NCI-H146 treated with DMSO at 0.1 percent for 48 hours (cell line): Measurements from ENCODE around the gene THADA.

Source experiments
- DNase-seq: peaks from one replicate; lab custom pipeline; 2025; ENCODE audit not compliant: unreplicated experiment; lab: John Stamatoyannopoulos, UW

Gene THADA

DNA sequence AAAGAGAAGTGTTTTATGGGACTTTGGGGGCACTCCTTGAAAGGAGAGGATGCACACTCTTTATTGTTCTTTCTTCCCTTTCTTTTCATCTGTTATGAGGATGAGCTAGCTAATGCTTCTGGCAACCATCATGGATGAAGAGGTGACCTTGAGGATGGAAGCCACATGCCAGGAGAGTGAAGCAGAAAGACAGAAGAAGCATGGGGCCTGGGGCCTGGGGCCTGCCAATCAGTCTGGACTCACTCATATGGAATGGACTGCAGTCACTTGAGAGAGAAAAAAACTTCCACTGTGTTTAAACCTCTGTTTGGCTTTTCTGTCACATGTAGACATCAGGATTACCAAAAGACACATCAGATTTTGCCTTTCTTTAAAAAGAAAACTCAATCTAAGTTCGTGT lies 333.6 kb downstream of the THADA start:
- no peak for DNase-seq

DNA sequence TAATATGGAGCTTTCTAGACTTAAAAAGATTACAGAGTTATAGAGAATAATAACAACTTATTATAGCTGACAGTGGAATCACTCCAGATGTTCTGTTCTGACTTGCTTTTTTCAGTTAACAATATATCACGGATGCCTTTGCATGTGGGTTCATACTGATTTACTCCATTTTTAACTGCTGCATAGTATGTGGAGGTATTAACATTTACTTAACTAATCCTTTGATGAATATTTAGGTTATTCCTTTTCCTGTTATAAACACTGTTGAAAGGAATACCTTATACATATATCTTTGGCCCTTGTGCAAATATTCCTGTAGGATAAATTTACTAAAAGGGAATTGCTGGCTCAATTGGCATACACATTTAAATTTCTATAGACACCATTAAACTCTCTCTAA lies 336.3 kb downstream of the THADA start:
- DNase-seq, result no peak

DNA sequence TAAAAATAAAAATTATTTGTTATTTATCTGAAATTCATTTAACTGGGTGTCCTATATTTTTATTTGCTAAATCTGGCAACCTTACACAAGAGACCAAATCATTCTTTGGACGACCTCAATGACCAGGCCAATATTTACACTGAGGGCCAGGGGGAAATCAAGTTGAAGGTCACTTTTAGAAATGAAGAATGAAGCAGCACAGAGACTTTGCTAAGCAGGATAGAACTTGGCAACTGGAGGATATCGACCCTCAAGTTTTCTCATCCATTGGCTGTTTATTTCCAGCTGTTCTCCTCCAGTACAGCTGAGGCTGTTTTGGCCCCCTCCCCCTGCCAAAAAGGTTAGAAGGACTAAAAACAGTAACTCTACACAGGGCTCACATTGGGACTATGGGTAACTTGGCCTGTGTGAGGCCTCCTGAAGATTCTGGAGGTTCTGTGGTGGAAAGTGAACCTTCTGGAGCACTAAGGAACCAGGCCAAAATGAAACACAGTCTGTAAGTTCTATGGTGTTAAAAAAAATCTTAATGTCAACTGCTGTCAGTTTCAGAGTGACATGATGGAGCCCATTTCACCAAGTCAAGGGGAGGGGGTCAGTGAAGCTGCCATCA lies 337.2 kb downstream of the THADA start:
- no peak for DNase-seq

DNA sequence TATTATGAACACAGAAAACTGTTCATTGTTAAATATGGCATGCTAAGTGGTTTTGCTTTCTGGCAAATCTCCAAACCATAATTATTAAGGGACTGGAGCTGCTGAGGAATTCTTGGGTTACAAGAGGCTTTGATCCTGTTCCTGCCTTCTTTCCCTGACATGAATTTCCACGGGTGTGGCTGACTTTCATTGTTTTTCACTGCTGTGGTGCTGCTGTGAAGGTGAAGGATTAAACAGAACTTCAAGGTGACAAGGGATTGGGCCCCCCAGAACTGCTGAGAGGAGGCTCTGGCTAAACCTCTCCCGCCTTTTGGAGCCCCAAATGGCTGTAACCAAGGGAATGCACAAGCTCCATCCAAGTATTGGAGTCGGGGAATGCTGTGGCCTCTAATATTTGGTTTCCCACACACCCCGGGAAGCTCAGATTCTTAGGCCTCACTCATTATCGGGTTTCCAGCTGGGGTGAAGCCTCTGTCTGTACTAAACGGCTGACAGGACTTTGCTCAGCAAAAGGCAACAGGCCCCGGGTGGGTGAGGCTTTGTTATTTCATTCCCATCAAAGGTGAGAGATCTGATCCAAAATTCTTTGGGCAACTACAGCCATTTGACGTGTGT lies 340.4 kb downstream of the THADA start:
- DNase-seq, result peak; percentile 33

DNA sequence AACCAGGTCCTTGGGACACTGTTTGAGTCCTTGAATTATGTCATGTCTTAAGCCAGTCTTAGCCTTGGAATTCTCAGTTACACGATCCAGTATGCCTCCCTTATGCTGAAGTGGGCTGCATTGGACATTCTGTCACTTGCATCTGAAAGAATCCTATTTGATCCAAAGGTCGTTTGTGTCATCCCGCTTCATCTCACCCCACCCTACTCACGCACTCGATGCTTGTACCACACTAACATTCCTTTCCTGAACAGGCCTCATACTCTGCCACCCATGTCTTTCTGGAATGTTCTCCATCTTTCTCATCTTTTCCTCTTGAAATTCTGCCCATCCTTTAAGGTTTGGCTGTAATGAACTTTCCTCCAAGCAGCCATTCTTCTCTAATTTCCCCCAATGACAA lies 341.5 kb downstream of the THADA start:
- DNase-seq, result no peak

DNA sequence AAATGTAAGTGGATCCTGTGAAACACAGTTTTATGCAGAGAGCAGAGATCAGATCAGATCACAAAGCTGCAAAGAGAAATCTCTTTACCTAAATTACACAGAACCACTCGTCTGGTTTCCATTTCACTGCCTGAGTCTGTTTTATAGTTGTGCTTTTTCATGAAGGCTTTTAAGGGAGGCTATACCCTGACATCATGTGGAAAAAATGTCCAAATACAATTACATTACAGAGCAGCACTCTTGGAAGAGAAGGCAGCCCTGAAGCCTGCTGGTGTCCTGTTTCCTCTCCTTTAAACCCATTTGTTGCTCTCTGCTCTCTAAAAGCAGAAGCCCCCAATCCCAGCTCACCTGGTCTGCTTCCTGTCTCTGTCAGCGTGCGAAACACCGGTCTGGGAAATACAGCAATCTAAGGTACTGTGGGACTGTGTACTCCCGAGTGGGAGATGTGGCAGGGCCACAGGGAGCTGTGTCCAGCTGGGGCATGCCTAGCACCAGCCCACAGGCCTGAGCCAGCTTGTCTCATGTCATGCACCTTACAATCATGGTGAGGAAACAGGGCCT lies 344.6 kb downstream of the THADA start:
- no peak for DNase-seq

DNA sequence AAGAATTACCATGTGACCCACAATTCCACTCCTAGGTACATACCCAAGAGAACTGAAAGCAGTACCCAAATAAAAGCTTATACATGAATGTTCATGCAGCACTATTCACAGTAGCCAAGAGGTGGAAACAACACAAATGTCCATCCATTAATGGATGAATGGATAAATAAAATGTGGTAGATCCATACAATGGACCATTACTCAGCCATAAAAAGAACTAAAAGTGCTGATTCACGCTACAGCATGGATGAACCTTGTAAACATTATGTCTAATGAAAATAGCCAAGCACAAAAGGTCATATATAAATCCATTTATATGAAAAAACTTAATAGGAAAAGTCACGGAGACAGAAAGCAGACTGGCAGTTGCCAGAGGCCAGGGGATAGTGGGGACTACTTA lies 345.8 kb downstream of the THADA start:
- DNase-seq, result no peak

DNA sequence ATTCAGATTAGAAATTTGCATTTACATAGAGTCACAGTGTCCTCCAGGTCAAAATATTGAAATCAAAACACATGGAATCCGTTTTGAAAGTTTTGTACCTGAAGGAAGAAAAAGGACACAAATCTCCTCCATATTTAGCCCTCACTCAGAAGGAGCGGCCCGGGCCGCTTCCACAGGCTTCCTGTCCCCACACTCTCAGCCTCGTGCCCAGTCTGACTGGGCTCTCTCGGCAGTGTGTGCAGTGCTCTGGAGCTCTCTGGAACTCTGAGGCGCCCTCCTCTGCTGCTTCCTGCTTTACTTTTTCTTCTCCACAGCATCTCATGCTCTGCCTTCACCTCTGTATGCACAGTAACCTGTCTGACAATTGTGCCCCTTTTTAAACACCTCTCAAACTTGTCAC lies 347.2 kb downstream of the THADA start:
- DNase-seq, result no peak

DNA sequence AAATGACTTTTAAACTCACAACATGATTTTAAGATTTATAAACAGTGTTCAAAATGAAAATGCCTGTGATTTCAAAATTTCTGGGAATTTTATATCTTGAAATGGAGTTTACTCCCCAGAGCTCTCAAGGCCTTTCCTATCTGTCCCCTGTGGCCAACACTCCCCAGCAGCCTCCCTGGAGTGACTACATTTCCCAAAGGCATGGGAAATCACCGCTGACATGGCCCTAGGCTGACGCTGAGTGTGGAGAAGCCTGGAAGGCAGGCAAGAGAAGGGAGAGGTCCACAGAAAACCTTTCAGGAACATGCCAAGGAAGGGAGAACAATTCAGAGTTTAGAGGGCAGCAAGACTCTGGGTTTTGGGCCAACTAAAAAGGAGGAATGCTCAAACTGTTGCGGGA lies 349.2 kb downstream of the THADA start:
- DNase-seq, result no peak

DNA sequence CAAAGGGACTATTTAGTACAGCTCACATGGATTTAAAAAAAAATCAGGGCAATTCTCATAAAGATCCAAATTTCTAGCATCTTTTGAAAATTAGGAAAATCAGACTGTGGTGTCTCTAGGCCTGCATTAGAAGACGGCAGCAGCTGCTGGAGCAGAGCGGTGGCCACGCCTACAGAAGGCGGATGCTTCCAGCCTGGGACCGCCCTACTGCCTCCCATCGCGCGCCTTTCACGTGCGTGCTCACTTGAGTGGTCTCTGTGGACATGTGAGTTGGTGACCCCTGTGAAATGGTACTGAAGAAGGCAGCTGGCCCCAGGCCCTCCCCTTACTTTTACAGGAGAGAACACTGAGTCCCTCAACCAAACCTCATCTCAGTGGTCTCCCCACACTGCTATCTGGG lies 354.3 kb downstream of the THADA start:
- DNase-seq, result no peak

DNA sequence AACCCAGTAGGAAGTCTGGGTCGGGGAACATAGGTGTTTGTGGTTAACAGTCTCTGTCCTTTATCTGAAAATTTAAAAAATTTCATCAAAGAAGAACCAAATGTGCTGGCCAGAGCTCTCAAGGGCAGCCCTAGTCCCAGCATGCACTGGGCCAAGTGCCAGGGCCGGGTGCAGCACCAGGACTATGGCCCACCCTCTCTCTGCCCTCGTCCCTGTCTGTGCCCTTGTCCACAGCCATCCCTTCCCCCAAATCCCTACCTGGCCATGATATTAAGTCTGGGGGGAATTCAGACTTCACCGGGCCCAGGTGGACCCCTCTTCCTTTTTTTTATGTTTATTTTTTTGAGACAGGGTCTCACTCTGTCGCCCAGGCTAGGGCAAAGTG lies 355.1 kb downstream of the THADA start:
- DNase-seq, result no peak

DNA sequence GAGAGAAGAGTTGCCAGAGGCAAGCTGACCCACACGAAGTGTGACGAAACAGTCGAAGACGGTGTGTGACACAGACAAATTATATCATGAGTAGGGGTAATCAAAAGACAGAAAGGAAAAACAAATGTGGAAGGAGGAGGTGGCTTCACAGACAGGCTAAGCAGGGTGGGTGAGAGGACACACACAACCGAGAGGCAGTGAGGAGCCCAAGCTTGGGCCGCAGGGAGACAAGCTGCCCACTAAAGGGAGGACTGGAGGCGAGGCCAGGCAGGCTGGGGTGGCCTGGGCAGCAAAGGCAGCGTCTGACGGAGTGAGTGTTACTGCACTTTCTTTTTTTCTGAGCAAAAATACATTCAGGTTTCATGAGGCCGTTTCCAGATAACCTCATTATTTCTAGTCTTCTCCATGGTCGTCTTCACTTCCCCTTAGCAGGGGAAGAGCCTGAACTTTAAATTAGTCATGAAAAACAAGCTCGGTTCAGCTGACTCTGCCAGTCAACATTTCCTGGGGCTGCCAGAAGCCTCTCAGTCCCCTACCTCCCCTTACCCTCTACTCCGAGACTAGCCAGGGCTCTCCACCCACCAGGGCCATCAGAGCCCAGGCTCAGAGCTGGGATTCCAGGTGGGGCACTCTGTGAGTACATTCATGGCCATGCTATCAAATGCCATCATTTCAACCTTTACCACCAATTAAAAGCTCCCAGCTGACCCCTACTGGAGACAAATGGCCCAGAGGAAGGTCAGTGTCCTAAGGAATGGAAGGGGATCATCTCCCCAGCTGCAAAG lies 355.7 kb downstream of the THADA start:
- no peak for DNase-seq

DNA sequence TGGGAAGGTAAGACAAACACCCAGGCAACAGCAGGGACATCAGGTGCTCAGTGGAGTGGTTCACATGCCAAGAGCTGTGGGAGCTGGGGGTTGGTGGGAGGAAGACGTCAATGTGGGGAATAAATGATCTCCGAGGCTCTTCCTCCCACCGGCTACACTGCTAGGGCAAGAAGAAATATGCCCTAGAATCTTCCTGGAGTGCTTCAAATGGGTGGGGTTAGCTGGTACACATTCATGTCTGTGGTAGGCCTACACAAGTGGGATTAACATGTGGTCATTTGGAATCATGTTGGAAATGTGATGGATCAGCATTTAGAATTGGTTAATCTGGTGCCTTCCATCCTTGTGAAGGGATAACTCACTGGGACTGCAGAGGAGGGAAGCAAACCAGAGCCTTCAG lies 357.0 kb downstream of the THADA start:
- no peak for DNase-seq

DNA sequence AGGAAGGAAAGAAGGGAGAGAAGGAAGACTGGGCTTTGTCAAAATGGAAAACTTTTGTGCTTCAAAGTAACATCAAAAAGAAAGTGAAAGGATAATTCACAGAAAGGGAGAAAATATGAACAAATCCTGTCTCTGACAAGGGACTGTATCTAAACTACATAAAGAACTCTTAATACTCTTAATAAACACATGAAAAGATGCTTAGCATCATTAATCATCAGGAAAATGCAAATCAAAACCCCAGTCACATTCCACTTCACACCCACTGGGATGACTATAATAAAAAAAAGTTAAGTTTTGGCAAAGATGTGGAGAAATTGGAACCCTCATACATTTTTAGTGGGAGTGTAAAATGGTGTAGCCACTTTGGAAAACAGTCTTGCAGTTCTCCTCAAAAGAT lies 357.7 kb downstream of the THADA start:
- no peak for DNase-seq

DNA sequence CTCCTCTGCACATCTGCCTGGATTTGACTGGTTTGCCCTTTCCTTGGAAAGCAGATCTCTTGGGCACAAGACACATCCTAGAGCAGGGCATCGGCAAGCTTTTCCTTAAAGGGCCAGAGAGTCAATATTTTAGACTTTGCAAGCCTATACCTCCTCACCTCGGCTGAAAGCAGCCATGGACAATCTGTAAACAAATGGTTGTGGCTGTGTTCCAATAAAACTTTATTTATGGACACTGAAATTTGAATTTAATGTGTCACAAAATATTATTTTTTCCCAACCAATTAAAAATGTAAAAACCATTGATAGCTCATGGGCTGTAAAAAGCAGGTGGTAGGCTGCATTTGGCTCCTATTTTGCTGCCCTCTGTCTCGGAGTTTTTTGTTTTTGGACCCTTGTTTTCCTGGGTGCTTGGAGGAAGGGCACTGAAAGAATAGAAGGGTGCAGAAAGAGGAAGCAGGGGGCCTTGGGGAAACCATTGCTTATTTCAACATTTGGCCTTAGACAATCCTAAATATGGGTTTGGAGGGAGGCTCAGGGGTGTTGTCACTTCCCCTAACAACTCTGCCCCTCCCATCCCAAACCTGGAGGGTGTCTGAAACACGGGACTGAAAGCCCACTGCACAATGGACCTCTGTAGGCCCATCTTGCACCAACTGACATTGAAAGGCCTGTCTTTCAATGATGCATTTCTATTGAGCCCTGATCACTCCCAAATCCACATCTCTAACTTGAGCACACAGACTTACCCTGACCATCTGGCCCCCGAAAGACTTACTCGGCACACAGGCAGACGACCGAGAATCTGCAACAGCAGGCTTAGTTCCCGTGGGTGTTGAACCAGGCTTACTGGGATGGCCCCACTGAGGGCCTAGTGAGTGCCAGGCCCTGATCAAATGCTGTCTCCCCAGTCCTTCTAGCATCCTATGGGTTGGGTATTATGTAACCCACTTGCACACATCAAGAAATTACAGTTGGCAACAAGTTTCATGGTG lies 362.3 kb downstream of the THADA start:
- DNase-seq, result no peak

DNA sequence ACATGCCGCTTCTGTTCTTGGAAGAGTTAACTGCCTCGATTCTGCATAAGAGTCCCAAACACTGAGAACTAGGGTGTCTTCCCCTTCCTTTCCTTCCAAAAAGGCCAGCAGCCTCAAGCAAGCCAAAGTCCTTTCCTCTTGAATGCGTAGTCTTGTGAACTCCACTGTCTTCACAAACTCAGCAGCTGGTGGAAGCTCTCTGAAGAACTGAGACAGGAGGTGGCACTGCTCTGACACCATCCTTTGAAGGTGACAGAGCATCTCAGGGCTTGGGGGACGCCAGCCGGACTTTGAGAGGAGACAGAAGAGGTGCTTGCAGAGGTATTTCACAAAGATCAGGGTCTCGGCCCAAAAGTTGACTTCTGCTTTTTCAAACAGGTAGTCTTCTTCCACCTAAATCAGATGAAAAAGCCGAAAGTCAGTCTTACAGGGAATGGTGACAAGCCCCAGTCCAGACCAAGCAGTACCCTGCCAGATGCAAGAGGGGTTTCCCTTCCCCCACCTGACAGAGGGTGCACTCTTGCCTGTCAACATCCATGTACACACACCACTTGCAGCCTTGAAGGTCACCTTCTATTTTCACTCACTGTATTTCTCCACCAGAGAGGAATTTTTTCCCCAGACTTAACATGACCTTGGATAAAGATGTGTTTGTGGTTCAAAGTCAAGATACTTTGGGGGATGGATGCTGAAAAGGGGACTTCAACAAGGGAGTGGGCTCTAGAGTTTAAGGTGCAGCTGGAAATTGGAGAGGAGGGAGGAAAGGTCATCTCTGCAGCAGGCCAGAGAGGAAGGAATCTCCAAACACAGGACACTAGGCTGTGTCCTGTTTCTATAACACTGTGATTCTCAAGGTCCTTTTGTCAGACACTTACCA lies 364.6 kb downstream of the THADA start:
- DNase-seq, result no peak

DNA sequence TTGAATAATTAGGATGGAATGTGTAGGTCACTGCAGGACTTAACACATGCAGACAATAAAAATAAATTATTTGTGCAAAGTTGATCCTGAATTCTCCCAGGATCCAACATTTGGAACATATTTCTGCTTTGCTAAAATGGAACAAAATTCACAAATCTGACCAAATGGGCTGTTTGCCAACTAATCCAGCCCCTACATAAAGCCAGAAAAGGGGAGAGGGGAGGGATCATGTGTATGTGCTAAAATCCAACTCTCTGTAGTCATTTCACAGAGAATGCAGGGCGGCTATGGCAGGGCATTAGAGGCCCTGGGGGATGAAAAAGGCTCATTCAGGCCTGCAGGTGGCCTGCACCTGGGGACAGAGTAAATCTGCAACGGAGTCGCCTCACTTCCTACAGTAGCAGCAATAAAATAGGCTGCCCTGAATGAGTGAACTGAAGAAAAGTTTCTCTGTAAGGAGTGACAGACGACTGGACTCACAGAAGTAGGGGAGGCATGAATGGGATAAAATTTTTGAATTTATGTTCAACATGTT lies 365.4 kb downstream of the THADA start:
- no peak for DNase-seq

DNA sequence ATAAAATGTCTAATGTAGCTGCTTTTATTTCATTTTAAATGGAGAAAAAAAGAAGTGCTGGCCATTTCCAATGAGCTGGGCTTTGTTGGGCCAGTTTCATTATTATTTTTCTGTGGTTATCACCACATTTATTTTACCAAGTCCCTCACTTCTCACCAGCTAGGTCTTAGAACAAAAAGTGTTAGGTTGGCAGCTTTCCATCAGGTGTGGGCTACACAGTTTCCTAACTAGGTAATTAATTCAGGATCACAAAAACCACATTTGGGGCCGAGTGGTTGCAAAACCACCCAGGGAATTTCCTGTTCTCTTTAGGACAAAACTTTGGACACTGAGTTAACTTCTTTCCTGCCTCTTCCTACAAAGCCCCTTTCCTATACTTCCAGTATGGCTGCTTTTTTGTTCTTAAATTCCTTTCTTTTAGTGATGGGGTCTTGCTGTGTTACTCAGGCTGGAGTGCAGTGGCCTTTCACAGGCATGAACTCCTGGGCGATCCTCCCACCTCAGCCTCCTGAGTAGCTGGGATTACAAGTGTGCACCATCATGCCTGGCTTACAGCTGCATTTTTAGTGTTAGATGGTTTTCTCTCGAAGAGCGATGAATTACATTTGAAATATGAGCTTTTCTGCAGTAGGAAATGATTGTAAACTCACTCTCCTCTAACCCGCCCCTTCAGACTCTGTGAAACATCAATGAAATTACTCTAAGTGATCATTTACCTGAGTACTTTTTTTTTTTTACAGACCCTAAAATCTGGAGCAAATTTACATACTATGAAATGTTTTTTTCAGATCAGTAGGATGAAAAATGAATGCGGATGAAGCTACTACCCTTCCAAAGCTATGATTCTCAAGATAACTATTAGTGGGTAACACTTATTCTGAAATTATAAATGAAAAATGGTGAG lies 366.8 kb downstream of the THADA start:
- peak; percentile 26 for DNase-seq

DNA sequence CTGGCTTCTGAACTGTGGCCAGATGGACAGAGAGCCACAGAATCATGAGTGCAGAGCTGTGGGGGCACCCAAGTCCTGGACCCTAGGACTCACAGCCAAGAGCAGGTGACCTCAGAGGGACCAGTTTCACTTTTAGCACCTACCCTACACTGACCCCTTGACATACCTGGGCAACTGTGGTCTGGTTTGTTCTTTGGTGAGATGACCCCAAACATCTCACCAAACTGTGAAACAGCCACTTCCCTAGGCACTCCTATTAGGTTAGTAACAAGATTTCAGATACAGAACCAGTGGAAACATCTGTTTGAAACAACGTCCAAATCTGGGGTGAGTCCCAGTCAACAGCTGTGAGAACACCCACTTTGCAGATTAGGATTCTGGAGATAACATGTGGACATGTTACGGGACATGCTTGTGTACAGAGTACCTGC lies 367.5 kb downstream of the THADA start:
- no peak for DNase-seq
